Left renal cortex interstitium (tissue), 4 donors: ENCODE results near the gene ATG4C. TPM values are rescaled to one million over a fixed set of nuclear protein-coding genes. Genes with fewer than 3 reads are reported as not detected.
"Not testable (repeated sequence)": the region's sequence is repeated elsewhere in the genome, so short reads cannot be mapped to it uniquely, and the experiment has no call there.

Experiments
- DNase-seq, 4 donors: peaks; one replicate each; pipeline ENCODE4 v3.0.0-alpha.2; 2013; ENCODE audit warnings: low read depth in 4 of 4, low spot score in 2 of 4, missing footprints in 1 of 4
- polyA plus RNA-seq, 4 donors: library from polyadenylated mRNA; unstranded; fragments of 120-200 nt; gene quantifications; one replicate each; pipeline ENCODE4 v1.2.1, GENCODE V29; 2013; ENCODE audit not compliant: insufficient read length in 4 of 4

The ATG4C gene
- 10 to 100 TPM; 17.3 to 22.1 (median 20.6) TPM for polyA plus RNA-seq

GRCh38 chr1:62783736-62784508, at the start of gene ATG4C:
Gene ATG4C, plus strand, starts transcription at chr1:62784132. Its CDS starts 19,655 bp downstream, at chr1:62803787.
- peak; percentile 90 to 97 (median 95) for DNase-seq

GRCh38 chr1:62735491-62736171, 48.3 kb upstream of the ATG4C start:
- no peak for DNase-seq

GRCh38 chr1:62740701-62741100, 43.2 kb upstream of the ATG4C start:
- not testable (repeated sequence) for DNase-seq

- no peak for DNase-seq
Measured at GRCh38 chr1:62744611-62745577, 39.0 kb upstream of the ATG4C start.

GRCh38 chr1:62746086-62746808, 37.7 kb upstream of the ATG4C start:
- DNase-seq: peak in 3 of 4 donors; percentile 22 to 46 (median 24)

- DNase-seq: no peak
Measured at GRCh38 chr1:62746809-62747138, 37.2 kb upstream of the ATG4C start.

GRCh38 chr1:62753031-62753965, 30.6 kb upstream of the ATG4C start:
- no peak for DNase-seq

- DNase-seq: not testable (repeated sequence)
Measured at GRCh38 chr1:62754938-62755337, 29.0 kb upstream of the ATG4C start.

GRCh38 chr1:62756255-62756884, 27.6 kb upstream of the ATG4C start:
- DNase-seq: not testable (repeated sequence)

GRCh38 chr1:62759232-62759875, 24.6 kb upstream of the ATG4C start:
- not testable (repeated sequence) for DNase-seq

GRCh38 chr1:62760021-62760782, 23.7 kb upstream of the ATG4C start:
- DNase-seq: not testable (repeated sequence)

GRCh38 chr1:62761223-62761870, 22.6 kb upstream of the ATG4C start:
- DNase-seq: not testable (repeated sequence)

- not testable (repeated sequence) for DNase-seq
Measured at GRCh38 chr1:62762027-62762426, 21.9 kb upstream of the ATG4C start.

GRCh38 chr1:62765981-62766380, 18.0 kb upstream of the ATG4C start:
- DNase-seq: no peak

- not testable (repeated sequence) for DNase-seq
Measured at GRCh38 chr1:62768551-62768950, 15.4 kb upstream of the ATG4C start.

GRCh38 chr1:62772607-62773295, 11.2 kb upstream of the ATG4C start:
- no peak for DNase-seq
